Epithelial cell of proximal tubule (primary cell): ENCODE results near the gene GCHFR. TPM values are rescaled to one million over a fixed set of nuclear protein-coding genes. Genes with fewer than 3 reads are reported as not detected.

Experiments
- DNase-seq: peaks from one replicate; pipeline ENCODE4 v3.0.0-alpha.2; 2011; ENCODE audit warnings: low read depth
- H3K4me3 ChIP-seq: 2 replicates; pipeline ENCODE4 v1.5.1; 2011; ENCODE audit warnings: low read depth, mild to moderate bottlenecking, low read length
- CTCF ChIP-seq: conservative IDR thresholded peaks from 2 replicates; pipeline ENCODE4 v1.5.1; 2012; ENCODE audit warnings: low read depth, mild to moderate bottlenecking, low read length
- total RNA-seq: library from RNA; depleted of rRNA; stranded (reverse); fragments of >200 nt; gene quantifications from 2 replicates; pipeline ENCODE4 v1.2.3, GENCODE V29; 2015

GCHFR gene
- total RNA-seq, 1 donor from 2014 or later: 87.2 TPM

- no peak for DNase-seq
- peak within 1 kb of the TSS; percentile 87 for H3K4me3 ChIP-seq
- TF ChIP-seq CTCF: no peak
These were observed 8.7 kb upstream of the GCHFR start, which contains the start of gene RMDN3 for GRCh38 chr15:40754883-40755811. Gene RMDN3 (minus strand): TSS chr15:40755254. CDS start chr15:40754783, 471 bp downstream.

- no peak for TF ChIP-seq CTCF
- DNase-seq: no peak
- peak overlapping the region; percentile 87 for H3K4me3 ChIP-seq
These were observed 8.1 kb upstream of the GCHFR start for GRCh38 chr15:40755812-40756208.

- DNase-seq: no peak
- no peak for TF ChIP-seq CTCF
These were observed 6.9 kb upstream of the GCHFR start for GRCh38 chr15:40756938-40757337.

GRCh38 chr15:40759961-40760360 is 3.9 kb upstream of the GCHFR start:
- no peak overlapping the region for H3K4me3 ChIP-seq
- DNase-seq: no peak
- TF ChIP-seq CTCF: no peak

More at GRCh38 chr15:40756938-40757337, 6.9 kb upstream of the GCHFR start:
- no peak overlapping the region for H3K4me3 ChIP-seq

- TF ChIP-seq CTCF: no peak
These were observed 708 bp upstream of the GCHFR start for GRCh38 chr15:40762919-40763800.

GRCh38 chr15:40764629-40765103 is 798 bp downstream of the GCHFR start:
- peak overlapping the region; percentile 64 for H3K4me3 ChIP-seq
- no peak for TF ChIP-seq CTCF
- no peak for DNase-seq

More at GRCh38 chr15:40762919-40763800, 708 bp upstream of the GCHFR start:
- peak overlapping the region; percentile 64 for H3K4me3 ChIP-seq
- DNase-seq: no peak
